Measurements from ENCODE around the gene ABCA10.

GRCh38 chr17:69142175-69142802 is 86.3 kb downstream of the ABCA10 start:
- TF ChIP-seq POLR2A (IDR thresholded peaks at IDR 0.05; ENCODE audit: low read length) (no peak), GATA1 (IDR thresholded peaks at IDR 0.05; ENCODE audit: low read depth, low read length) (no peak)
